ENCODE measurements around the gene CALHM4. TPM values are rescaled to one million over a fixed set of nuclear protein-coding genes. Genes with fewer than 3 reads are reported as not detected.
"Not testable (repeated sequence)": the region's sequence is repeated elsewhere in the genome, so short reads cannot be mapped to it uniquely, and the experiment has no call there.

CALHM4 gene
- total RNA-seq, 3 donors from 2014 or later, result not detected

DNA sequence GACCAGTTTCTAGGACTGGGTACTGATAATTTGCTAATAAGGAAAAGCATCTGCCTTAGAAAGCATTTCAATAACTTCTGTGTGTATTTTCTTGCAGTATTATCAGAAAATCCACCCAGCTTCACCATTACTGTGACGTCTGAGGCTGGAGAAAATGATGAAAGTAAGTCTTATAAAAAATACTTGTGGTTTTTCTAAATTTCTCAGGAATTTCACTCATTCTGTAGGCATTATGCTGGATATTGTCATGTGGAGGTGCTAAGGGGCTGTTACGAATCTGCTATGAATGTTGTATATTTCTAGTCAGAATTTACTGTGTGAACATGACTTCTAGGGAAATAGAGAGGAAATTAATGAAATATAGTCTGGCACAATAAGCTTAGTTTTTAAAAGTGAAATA lies 26.6 kb downstream of the CALHM4 start:
- no peak for DNase-seq (ENCODE audit: low spot score in 2 of 2)
- Histone ChIP-seq H3K36me3 (no peaks in the 10 kb centered on the region), H3K4me3 (no peak overlapping the region), H3K27me3 (no peaks in the 10 kb centered on the region), H3K9me3 (no peaks in the 10 kb centered on the region), H3K27ac (no peak overlapping the region), H3K4me1 (no peaks in the 10 kb centered on the region)
- intact Hi-C loops (cut with DNase I; ENCODE audit: low total_unique reads), result no loop called here
- no peak for TF ChIP-seq POLR2A (IDR thresholded peaks at IDR 0.05)
- no peak for TF ChIP-seq POLR2AphosphoS5 (IDR thresholded peaks at IDR 0.05)
- TF ChIP-seq, protein P1, sequence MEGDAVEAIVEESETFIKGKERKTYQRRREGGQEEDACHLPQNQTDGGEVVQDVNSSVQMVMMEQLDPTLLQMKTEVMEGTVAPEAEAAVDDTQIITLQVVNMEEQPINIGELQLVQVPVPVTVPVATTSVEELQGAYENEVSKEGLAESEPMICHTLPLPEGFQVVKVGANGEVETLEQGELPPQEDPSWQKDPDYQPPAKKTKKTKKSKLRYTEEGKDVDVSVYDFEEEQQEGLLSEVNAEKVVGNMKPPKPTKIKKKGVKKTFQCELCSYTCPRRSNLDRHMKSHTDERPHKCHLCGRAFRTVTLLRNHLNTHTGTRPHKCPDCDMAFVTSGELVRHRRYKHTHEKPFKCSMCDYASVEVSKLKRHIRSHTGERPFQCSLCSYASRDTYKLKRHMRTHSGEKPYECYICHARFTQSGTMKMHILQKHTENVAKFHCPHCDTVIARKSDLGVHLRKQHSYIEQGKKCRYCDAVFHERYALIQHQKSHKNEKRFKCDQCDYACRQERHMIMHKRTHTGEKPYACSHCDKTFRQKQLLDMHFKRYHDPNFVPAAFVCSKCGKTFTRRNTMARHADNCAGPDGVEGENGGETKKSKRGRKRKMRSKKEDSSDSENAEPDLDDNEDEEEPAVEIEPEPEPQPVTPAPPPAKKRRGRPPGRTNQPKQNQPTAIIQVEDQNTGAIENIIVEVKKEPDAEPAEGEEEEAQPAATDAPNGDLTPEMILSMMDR (IDR thresholded peaks at IDR 0.05), result no peak

DNA sequence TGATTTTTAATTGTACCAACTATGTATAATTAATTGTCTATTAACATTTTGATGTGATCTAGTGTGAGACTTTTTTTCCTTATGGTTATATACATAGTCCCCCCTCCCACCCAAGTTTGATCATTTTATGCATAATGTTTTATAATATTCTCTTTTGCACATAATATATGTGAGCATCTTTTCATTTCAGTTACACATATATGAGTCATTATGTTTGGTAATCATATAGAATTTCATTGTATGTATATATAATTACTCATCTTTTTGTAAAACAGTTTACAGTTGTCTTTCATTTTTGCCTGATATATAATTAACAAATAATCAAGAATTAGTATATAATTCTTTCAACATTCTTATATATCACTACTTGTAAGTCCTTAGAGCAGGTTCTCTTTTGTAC lies 32.7 kb downstream of the CALHM4 start:
- intact Hi-C loops (cut with DNase I; ENCODE audit: low total_unique reads), result no loop called here
- Histone ChIP-seq H3K27me3 (no peaks in the 10 kb centered on the region), H3K4me3 (no peak overlapping the region), H3K36me3 (peaks cover 8% of the 10 kb centered on the region), H3K27ac (no peak overlapping the region), H3K9me3 (no peaks in the 10 kb centered on the region), H3K4me1 (no peaks in the 10 kb centered on the region)
- no peak for DNase-seq (ENCODE audit: low spot score in 2 of 2)
- no peak for TF ChIP-seq POLR2AphosphoS5 (IDR thresholded peaks at IDR 0.05)
- no peak for TF ChIP-seq POLR2A (IDR thresholded peaks at IDR 0.05)
- TF ChIP-seq, protein P1 (IDR thresholded peaks at IDR 0.05), result no peak

DNA sequence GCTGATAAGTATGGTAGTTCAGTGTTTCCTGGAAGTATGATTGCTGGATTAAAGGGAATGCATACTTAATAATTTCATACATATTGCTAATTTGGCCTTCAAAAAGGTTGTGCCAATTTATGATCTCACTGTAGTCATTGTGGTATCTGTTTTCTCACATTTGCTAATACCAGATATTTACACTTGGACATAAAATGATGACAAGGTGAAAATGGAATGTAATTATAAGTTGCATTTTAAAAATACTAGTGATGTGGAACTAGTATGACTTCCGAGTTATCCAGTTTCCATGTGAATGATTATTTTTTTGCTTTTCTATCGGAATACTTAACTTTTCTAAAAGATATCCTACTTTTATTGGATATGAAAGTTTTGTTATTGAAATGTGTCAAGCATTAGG lies 33.2 kb downstream of the CALHM4 start:
- DNase-seq (ENCODE audit: low spot score in 2 of 2), result no peak
- Histone ChIP-seq H3K36me3 (peaks cover 8% of the 10 kb centered on the region), H3K27ac (no peak overlapping the region), H3K27me3 (no peaks in the 10 kb centered on the region), H3K9me3 (no peaks in the 10 kb centered on the region), H3K4me3 (no peak overlapping the region), H3K4me1 (no peaks in the 10 kb centered on the region)
- intact Hi-C loops (cut with DNase I; ENCODE audit: low total_unique reads), result no loop called here
- TF ChIP-seq POLR2A (IDR thresholded peaks at IDR 0.05), result no peak
- TF ChIP-seq, protein P1 (IDR thresholded peaks at IDR 0.05), result no peak

DNA sequence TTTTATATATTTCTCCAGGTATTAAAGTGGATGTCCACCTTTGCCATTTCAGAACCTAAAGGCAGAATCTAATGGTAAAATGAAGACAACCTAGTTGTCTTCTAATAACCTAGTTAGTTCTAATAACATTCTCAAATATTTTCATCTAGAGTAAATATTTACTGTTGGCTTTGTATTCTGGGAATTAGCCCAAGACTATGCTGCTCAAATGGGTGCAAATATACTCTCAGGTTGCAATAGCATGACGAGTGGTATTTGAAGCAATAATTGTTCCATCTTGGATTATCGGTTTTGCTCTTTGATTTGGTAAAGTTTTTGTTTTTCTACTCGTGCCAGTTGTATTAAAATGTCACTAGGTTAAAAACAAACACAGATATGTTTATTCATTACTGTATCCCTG lies 41.7 kb downstream of the CALHM4 start:
- no peaks in the 10 kb centered on the region for H3K9me3 ChIP-seq

DNA sequence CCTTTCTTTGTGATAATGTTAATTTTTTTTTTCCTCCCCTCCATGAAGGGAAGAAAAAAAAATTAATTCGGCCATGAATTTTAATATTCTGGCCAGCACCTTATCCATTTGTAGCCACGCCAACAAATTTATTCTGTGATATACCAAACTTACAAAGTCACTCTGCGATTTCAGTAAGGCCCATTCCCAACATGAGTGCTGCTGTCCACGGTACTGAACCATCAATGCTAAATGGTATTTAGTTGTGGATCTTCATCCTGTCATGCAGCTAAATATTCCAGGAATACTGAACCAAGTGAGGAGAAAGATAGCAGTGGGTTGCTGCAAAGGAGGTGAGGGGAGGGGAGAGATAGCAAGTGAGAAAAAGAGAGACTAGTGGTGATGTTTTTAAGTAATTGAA lies 43.3 kb downstream of the CALHM4 start:
- Histone ChIP-seq H3K9me3 (no peaks in the 10 kb centered on the region), H3K4me3 (no peak overlapping the region), H3K27ac (no peak overlapping the region), H3K36me3 (peaks cover 10% of the 10 kb centered on the region), H3K4me1 (no peaks in the 10 kb centered on the region), H3K27me3 (no peaks in the 10 kb centered on the region)
- TF ChIP-seq POLR2AphosphoS5 (IDR thresholded peaks at IDR 0.05) (no peak), POLR2A (IDR thresholded peaks at IDR 0.05) (no peak)
- TF ChIP-seq, protein P1 (IDR thresholded peaks at IDR 0.05), result no peak
- intact Hi-C loops (cut with DNase I; ENCODE audit: low total_unique reads), result no loop called here
- DNase-seq (ENCODE audit: low spot score in 2 of 2), result no peak

More for the DNA sequence above, 41.7 kb downstream of the CALHM4 start:
- TF ChIP-seq, protein P1 (IDR thresholded peaks at IDR 0.05), result no peak
- TF ChIP-seq POLR2AphosphoS5 (IDR thresholded peaks at IDR 0.05) (no peak), POLR2A (IDR thresholded peaks at IDR 0.05) (no peak)
- H3K27ac ChIP-seq, result no peak overlapping the region
- DNase-seq (ENCODE audit: low spot score in 2 of 2), result no peak
- H3K4me3 ChIP-seq, result no peak overlapping the region
- H3K27me3 ChIP-seq, result no peaks in the 10 kb centered on the region
- H3K36me3 ChIP-seq, result peaks cover 13% of the 10 kb centered on the region
- no peaks in the 10 kb centered on the region for H3K4me1 ChIP-seq
- intact Hi-C loops (cut with DNase I; ENCODE audit: low total_unique reads), result no loop called here

DNA sequence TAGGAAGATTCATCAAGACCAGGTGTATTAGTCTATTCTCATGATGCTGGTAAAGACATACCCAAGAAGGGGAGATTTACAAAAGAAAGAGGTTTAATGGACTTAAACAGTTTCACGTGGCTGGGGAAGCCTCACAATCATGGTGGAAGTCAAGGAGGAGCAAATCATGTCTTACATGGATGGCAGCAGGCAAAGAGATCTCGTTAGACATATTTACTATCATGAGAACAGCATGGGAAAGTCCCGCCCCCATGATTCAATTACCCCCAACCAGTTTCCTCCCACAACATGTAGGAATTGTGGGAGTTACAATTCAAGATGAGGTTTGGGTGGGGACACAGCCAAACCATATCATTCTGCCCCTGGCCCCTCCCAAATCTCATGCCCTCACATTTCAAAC lies 50.4 kb downstream of the CALHM4 start:
- H3K4me1 ChIP-seq; DNase-seq (ENCODE audit: low spot score in 2 of 2); H3K4me3 ChIP-seq; H3K27me3 ChIP-seq; H3K27ac ChIP-seq; intact Hi-C loops (cut with DNase I; ENCODE audit: low total_unique reads); H3K36me3 ChIP-seq; H3K9me3 ChIP-seq: not testable (repeated sequence)

DNA sequence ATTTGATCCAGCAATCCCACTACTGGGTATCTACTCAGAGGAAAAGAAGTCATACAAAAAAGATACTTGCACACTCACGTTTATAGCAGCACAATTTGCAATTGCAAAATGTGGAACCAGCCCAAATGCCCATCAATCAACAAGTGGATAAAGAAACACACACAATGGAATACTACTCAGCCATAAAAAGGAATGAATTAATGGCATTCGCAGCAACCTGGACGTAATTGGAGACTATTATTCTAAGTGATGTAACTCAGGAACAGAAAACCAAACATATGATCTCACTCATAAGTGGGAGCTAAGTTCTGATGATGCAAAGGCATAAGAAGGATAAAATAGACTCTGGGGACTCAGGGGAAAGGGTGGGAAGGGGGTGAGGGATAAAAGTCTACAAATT lies 51.3 kb downstream of the CALHM4 start:
- H3K36me3 ChIP-seq; H3K27ac ChIP-seq; DNase-seq (ENCODE audit: low spot score in 2 of 2); intact Hi-C loops (cut with DNase I; ENCODE audit: low total_unique reads); H3K27me3 ChIP-seq; H3K4me3 ChIP-seq; H3K9me3 ChIP-seq; H3K4me1 ChIP-seq: not testable (repeated sequence)

Measured in breast epithelium (tissue), 4 donors.